Subcutaneous adipose tissue (tissue), 4 donors: Measurements from ENCODE around the gene ISOC2. TPM values are rescaled to one million over a fixed set of nuclear protein-coding genes. Genes with fewer than 3 reads are reported as not detected.

ENCODE experiments used
- CTCF ChIP-seq: fragments of 450-650 bp; IDR thresholded peaks from one replicate; pipeline ENCODE4 v1.5.1; 2016; ENCODE audit warnings: low read depth, mild to moderate bottlenecking, control low read depth, antibody characterized with exemption, moderate library complexity
- total RNA-seq, 4 donors: library from RNA; depleted of rRNA; stranded (reverse); fragments of >200 nt; gene quantifications; one replicate each; pipeline ENCODE4 v1.1.0, GENCODE V29; 2016

ISOC2 gene
- total RNA-seq, 4 donors from 2014 or later = 38.2 to 62.4 (median 45.7) TPM

GRCh38 chr19:55443824-55444480, 17.5 kb downstream of the ISOC2 start:
- no peak for TF ChIP-seq CTCF

GRCh38 chr19:55443045-55443823, 18.2 kb downstream of the ISOC2 start, which contains the start of gene SHISA7:
TSS of gene SHISA7 (minus strand) at chr19:55443300. CDS start at chr19:55442863, 437 bp downstream.
- no peak for TF ChIP-seq CTCF

GRCh38 chr19:55442372-55442961, 19.0 kb downstream of the ISOC2 start:
- TF ChIP-seq CTCF = no peak

- TF ChIP-seq CTCF = no peak
These were observed 19.6 kb downstream of the ISOC2 start for GRCh38 chr19:55441692-55442321.

- no peak for TF ChIP-seq CTCF
These were observed 20.1 kb downstream of the ISOC2 start for GRCh38 chr19:55441319-55441691.

GRCh38 chr19:55440411-55441105, 20.9 kb downstream of the ISOC2 start:
- TF ChIP-seq CTCF = no peak
